Spleen (tissue), 7 donors: ENCODE data around the gene OXNAD1.

Experiments
- CTCF ChIP-seq, 11 experiments: fragments of 200-600 bp in 7 of 11; fragments of 450-650 bp in 4 of 11; sonication (generic) in 4 of 11; IDR thresholded peaks in 8 of 11; conservative IDR thresholded peaks in 3 of 11; 1 replicate in 7 of 11; 2 replicates in 4 of 11; pipeline versions ENCODE4 v1.4.0 to v1.8.0; 2016 to 2021; ENCODE audit warnings: antibody characterized with exemption in 11 of 11, inconsistent platforms in 4 of 11, mild to moderate bottlenecking in 1 of 11
- POLR2A ChIP-seq, 3 donors: fragments of 450-650 bp; IDR thresholded peaks; one replicate each; pipeline ENCODE4 v1.5.1; 2017; ENCODE audit warnings: antibody characterized with exemption in 3 of 3, mild to moderate bottlenecking in 1 of 3
- donor health status: DM: no; HTN: no; CAD: no; lungs with moderate emphysema.
- donor health status: DM: no; HTN: no; CAD: no.
- donor health status: DM: no; HTN: no; CAD: no.

- TF ChIP-seq CTCF (IDR thresholded peaks at IDR 0.05 in 8 of 11, conservative IDR thresholded peaks at IDR 0.05 in 3 of 11) = no peak
- no peak for TF ChIP-seq POLR2A (IDR thresholded peaks at IDR 0.05)
Observed at GRCh38 chr3:16295298-16295890, 30.4 kb downstream of the OXNAD1 start.
